GM12878 (cell line): Measurements from ENCODE around the gene PRRC2C. TPM values are rescaled to one million over a fixed set of nuclear protein-coding genes. Genes with fewer than 3 reads are reported as not detected.

Experiments
- ATAC-seq: fragments of 200-7000 bp; cut with Tn5 transposase; 3 replicates; pipeline ENCODE4 v1.9.1; 2020; ENCODE audit warnings: mild to moderate bottlenecking, moderate library complexity
- BruUV-seq: library from RNA; stranded (reverse); fragments of 400-500 nt; replicated peaks from 2 replicates; lab custom pipeline; 2021; lab: Mats Ljungman, UMichigan
- CTCF ChIA-PET: fragments of 300-600 bp; sonication (Branson Sonifier 250); formaldehyde crosslinking; extraction: SDS; loops from one replicate; lab custom pipeline; 2021; ENCODE audit warnings: inconsistent platforms; lab: Yijun Ruan, JAX
- POLR2A ChIA-PET: fragments of 350-600 bp; formaldehyde crosslinking; extraction: SDS; loops from one replicate; lab custom pipeline; 2021; ENCODE audit warnings: inconsistent platforms; lab: Charles Lee
- RAD21 ChIA-PET: fragments of 300-600 bp; sonication (Branson Sonifier 250); formaldehyde crosslinking; loops from one replicate; lab custom pipeline; 2023; ENCODE audit warnings: antibody characterized with exemption; ENCODE audit not compliant: unreplicated experiment; lab: Charles Lee
- SMC1A ChIA-PET: fragments of 300-600 bp; sonication (Branson Sonifier 250); formaldehyde crosslinking; loops from one replicate; lab custom pipeline; 2023; ENCODE audit not compliant: unreplicated experiment, uncharacterized antibody; lab: Charles Lee
- DNase-seq: peaks from one replicate; pipeline ENCODE4 v3.0.0-alpha.2; 2011; ENCODE audit warnings: low read depth, low spot score
- FAIRE-seq: peaks from 3 replicates; lab custom pipeline; 2011; peaks lifted over from hg19 to GRCh38; lab: Jason Lieb, UNC
- H2AFZ ChIP-seq: 2 replicates; pipeline ENCODE4 v1.6.0; 2011; ENCODE audit warnings: low read depth, low read length, control low read depth; ENCODE audit not compliant: control insufficient read depth
- H3K27ac ChIP-seq: 2 replicates; pipeline ENCODE4 v1.5.1; 2011; ENCODE audit warnings: control low read depth; ENCODE audit not compliant: control insufficient read depth, insufficient read depth
- H3K27me3 ChIP-seq, 2 experiments: replicated peaks in 1 of 2; 2 replicates each; pipeline versions ENCODE4 v1.6.0 to v1.6.1; 2011; ENCODE audit warnings: low read length in 1 of 2; ENCODE audit not compliant: control insufficient read depth in 2 of 2, insufficient read depth in 2 of 2
- H3K36me3 ChIP-seq, 2 experiments: 2 replicates each; pipeline ENCODE4 v1.5.1; 2011; ENCODE audit warnings: low read length in 1 of 2; ENCODE audit not compliant: control insufficient read depth in 2 of 2, insufficient read depth in 2 of 2
- H3K4me1 ChIP-seq: 2 replicates; pipeline ENCODE4 v1.6.1; 2011; ENCODE audit warnings: mild to moderate bottlenecking, low read length, moderate library complexity, mixed read lengths; ENCODE audit not compliant: control insufficient read depth, insufficient read depth
- H3K4me2 ChIP-seq: 2 replicates; pipeline ENCODE4 v1.6.0; 2011; ENCODE audit warnings: control low read depth; ENCODE audit not compliant: control insufficient read depth, insufficient read depth
- H3K4me3 ChIP-seq: fragments of 200-600 bp; sonication (generic); 2 replicates; pipeline ENCODE4 v1.5.1; 2016
- H3K79me2 ChIP-seq: 2 replicates; pipeline ENCODE4 v1.6.0; 2011; ENCODE audit warnings: low read length; ENCODE audit not compliant: control insufficient read depth, insufficient read depth
- H3K9ac ChIP-seq: 2 replicates; pipeline ENCODE4 v1.8.0; 2011; ENCODE audit warnings: low read length, control low read depth, mixed read lengths; ENCODE audit not compliant: control insufficient read depth, insufficient read depth
- H3K9me3 ChIP-seq: replicated peaks from 3 replicates; pipeline ENCODE4 v1.5.1; 2011; ENCODE audit warnings: mild to moderate bottlenecking, low read length; ENCODE audit not compliant: control insufficient read depth, insufficient read depth
- H4K20me1 ChIP-seq: 2 replicates; pipeline ENCODE4 v1.6.0; 2011; ENCODE audit not compliant: control insufficient read depth, insufficient read depth
- BMI1 ChIP-seq: fragments of 450-650 bp; IDR thresholded peaks from 2 replicates; pipeline ENCODE4 v1.6.1; 2016; ENCODE audit warnings: mild to moderate bottlenecking, moderate library complexity, borderline replicate concordance
- CREB1 ChIP-seq: IDR thresholded peaks from 2 replicates; pipeline ENCODE4 v1.6.1; 2012; ENCODE audit warnings: low read depth, mild to moderate bottlenecking, inconsistent platforms
- HDGF ChIP-seq: fragments of 450-650 bp; IDR thresholded peaks from 2 replicates; pipeline ENCODE4 v1.6.1; 2016; ENCODE audit warnings: antibody characterized with exemption
- LARP7 ChIP-seq: fragments of 450-650 bp; IDR thresholded peaks from 2 replicates; pipeline ENCODE4 v1.6.1; 2017; ENCODE audit warnings: mild to moderate bottlenecking
- NFIC ChIP-seq: IDR thresholded peaks from 2 replicates; pipeline ENCODE4 v1.6.1; 2012; ENCODE audit warnings: low read depth, mild to moderate bottlenecking, inconsistent platforms, low read length, moderate library complexity
- PAX8 ChIP-seq: fragments of 450-650 bp; IDR thresholded peaks from 2 replicates; pipeline ENCODE4 v1.6.1; 2017; ENCODE audit warnings: mild to moderate bottlenecking, moderate library complexity
- POLR2A ChIP-seq: IDR thresholded peaks from 2 replicates; pipeline ENCODE4 v1.6.1; 2011; ENCODE audit warnings: low read depth, mild to moderate bottlenecking, low read length
- SMC3 ChIP-seq: IDR thresholded peaks from 2 replicates; pipeline ENCODE4 v1.6.1; 2011; ENCODE audit warnings: low read length, improper control_type of control experiment, borderline replicate concordance
- TCF3 ChIP-seq: IDR thresholded peaks from 2 replicates; pipeline ENCODE4 v1.6.1; 2012; ENCODE audit warnings: low read depth, mild to moderate bottlenecking, low read length, borderline replicate concordance; ENCODE audit not compliant: insufficient read depth
- YY1 ChIP-seq: IDR thresholded peaks from 2 replicates; pipeline ENCODE4 v1.6.1; 2011; ENCODE audit warnings: low read depth, mild to moderate bottlenecking, low read length
- in situ Hi-C: fragments of 300-500 bp; cut with MboI; formaldehyde crosslinking; loops from 9 replicates; pipeline ENCODE4 v1.14.3; 2018; ENCODE audit warnings: mixed read lengths
- intact Hi-C: fragments of 100-400 bp; cut with micrococcal nuclease; formaldehyde crosslinking; loops from one replicate; pipeline ENCODE4 v1.14.2; 2022; ENCODE audit not compliant: unreplicated experiment
- polyA plus RNA-seq, 11 experiments: library from polyadenylated mRNA; depleted of rRNA in 4 of 11; unstranded in 6 of 11; stranded (reverse) in 5 of 11; fragments of >200 nt; fragmentation: Nextera tagmentation in 4 of 11; fragmentation: Illumina TruSeq in 1 of 11; extraction: Ambion mirVana in 4 of 11; extraction: Trizol in 1 of 11; gene quantifications; 1 replicate in 1 of 11; 2 replicates in 10 of 11; pipeline versions ENCODE4 v1.2.1 to v1.2.3, GENCODE V29; 2011 to 2016; ENCODE audit warnings: inconsistent platforms in 2 of 11, missing spikeins in 2 of 11, low read depth in 1 of 11
- total RNA-seq, 4 experiments: library from RNA; depleted of rRNA in 3 of 4; stranded (reverse); fragments of >200 nt in 3 of 4; fragmentation: Illumina TruSeq in 1 of 4; extraction: Trizol in 1 of 4; gene quantifications; 2 replicates each; pipeline versions ENCODE4 v1.2.1 to v1.2.3, GENCODE V29; 2013 to 2021
- TF ChIP-seq, protein P1 (sequence below): IDR thresholded peaks from 2 replicates; pipeline ENCODE4 v1.6.1; 2012; ENCODE audit warnings: low read depth, low read length, improper control_type of control experiment
- TF ChIP-seq, protein P2 (sequence below): fragments of 450-650 bp; formaldehyde crosslinking; IDR thresholded peaks from 2 replicates; pipeline ENCODE4 v1.4.0; 2020; ENCODE audit warnings: mild to moderate bottlenecking, moderate library complexity
- TF ChIP-seq, protein P3 (sequence below): fragments of 450-650 bp; IDR thresholded peaks from 2 replicates; pipeline ENCODE4 v1.6.1; 2016; ENCODE audit warnings: mild to moderate bottlenecking

PRRC2C gene
- total and polyA plus RNA-seq, 10 of the 15 experiments (the other 5 are each of a cell fraction or from before 2014, with no cell fraction given), result 53.4 to 182 (median 91.8) TPM

DNA sequence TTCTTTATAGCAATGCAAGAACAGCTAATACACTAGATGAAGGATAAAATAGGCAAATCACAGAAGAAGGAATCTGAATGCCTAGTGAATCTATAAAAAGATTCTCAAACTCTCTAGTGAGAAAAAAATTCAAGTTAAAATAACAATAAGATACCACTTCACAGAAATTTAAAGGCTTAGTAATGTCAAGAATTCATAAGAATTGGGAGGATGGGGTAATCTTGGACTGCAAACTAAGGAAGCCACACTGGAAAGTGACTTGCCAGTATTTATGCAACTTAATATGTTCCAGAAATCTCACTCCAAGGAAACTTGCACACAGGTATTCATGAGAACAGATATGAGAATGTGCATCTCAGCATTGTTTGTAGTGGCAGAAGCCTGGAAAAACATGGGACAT is 38.9 kb upstream of the PRRC2C start:
- H3K4me2 ChIP-seq, result no peak overlapping the region
- no TSS peak for BruUV-seq
- H3K9me3 ChIP-seq, result no peaks in the 10 kb centered on the region
- RAD21 ChIA-PET, result no interaction called here
- no peak overlapping the region for H3K27ac ChIP-seq
- H2AFZ ChIP-seq, result no peak overlapping the region
- H3K4me1 ChIP-seq, result no peaks in the 10 kb centered on the region
- H3K9ac ChIP-seq, result no peak overlapping the region
- SMC1A ChIA-PET, result no interaction called here
- intact Hi-C loops, result no loop called here
- no peaks in the 10 kb centered on the region for H3K79me2 ChIP-seq
- H4K20me1 ChIP-seq, result no peaks in the 10 kb centered on the region
- in situ Hi-C loops, result no loop called here
- TF ChIP-seq, protein P1, sequence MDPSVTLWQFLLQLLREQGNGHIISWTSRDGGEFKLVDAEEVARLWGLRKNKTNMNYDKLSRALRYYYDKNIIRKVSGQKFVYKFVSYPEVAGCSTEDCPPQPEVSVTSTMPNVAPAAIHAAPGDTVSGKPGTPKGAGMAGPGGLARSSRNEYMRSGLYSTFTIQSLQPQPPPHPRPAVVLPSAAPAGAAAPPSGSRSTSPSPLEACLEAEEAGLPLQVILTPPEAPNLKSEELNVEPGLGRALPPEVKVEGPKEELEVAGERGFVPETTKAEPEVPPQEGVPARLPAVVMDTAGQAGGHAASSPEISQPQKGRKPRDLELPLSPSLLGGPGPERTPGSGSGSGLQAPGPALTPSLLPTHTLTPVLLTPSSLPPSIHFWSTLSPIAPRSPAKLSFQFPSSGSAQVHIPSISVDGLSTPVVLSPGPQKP, result no peak
- TF ChIP-seq TCF3, result no peak
- no peak for TF ChIP-seq HDGF
- TF ChIP-seq, protein P2, sequence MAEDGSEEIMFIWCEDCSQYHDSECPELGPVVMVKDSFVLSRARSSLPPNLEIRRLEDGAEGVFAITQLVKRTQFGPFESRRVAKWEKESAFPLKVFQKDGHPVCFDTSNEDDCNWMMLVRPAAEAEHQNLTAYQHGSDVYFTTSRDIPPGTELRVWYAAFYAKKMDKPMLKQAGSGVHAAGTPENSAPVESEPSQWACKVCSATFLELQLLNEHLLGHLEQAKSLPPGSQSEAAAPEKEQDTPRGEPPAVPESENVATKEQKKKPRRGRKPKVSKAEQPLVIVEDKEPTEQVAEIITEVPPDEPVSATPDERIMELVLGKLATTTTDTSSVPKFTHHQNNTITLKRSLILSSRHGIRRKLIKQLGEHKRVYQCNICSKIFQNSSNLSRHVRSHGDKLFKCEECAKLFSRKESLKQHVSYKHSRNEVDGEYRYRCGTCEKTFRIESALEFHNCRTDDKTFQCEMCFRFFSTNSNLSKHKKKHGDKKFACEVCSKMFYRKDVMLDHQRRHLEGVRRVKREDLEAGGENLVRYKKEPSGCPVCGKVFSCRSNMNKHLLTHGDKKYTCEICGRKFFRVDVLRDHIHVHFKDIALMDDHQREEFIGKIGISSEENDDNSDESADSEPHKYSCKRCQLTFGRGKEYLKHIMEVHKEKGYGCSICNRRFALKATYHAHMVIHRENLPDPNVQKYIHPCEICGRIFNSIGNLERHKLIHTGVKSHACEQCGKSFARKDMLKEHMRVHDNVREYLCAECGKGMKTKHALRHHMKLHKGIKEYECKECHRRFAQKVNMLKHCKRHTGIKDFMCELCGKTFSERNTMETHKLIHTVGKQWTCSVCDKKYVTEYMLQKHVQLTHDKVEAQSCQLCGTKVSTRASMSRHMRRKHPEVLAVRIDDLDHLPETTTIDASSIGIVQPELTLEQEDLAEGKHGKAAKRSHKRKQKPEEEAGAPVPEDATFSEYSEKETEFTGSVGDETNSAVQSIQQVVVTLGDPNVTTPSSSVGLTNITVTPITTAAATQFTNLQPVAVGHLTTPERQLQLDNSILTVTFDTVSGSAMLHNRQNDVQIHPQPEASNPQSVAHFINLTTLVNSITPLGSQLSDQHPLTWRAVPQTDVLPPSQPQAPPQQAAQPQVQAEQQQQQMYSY (CRISPR knock-in tag), result no peak
- no peak for TF ChIP-seq POLR2A
- no peak for TF ChIP-seq SMC3
- TF ChIP-seq LARP7, result no peak
- no peak for TF ChIP-seq NFIC
- no peak for TF ChIP-seq BMI1
- TF ChIP-seq, protein P3, sequence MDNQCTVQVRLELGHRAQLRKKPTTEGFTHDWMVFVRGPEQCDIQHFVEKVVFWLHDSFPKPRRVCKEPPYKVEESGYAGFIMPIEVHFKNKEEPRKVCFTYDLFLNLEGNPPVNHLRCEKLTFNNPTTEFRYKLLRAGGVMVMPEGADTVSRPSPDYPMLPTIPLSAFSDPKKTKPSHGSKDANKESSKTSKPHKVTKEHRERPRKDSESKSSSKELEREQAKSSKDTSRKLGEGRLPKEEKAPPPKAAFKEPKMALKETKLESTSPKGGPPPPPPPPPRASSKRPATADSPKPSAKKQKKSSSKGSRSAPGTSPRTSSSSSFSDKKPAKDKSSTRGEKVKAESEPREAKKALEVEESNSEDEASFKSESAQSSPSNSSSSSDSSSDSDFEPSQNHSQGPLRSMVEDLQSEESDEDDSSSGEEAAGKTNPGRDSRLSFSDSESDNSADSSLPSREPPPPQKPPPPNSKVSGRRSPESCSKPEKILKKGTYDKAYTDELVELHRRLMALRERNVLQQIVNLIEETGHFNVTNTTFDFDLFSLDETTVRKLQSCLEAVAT, result no peak
- no peak for TF ChIP-seq CREB1
- TF ChIP-seq PAX8, result no peak
- TF ChIP-seq YY1, result no peak
- ATAC-seq (no peak), DNase-seq (no peak), FAIRE-seq (no peak)
- no peak overlapping the region for H3K4me3 ChIP-seq
- CTCF ChIA-PET, result interaction anchor here (0.8 kb wide), 1 partner anchor 17 kb away, joined by 3 read pairs; no protein-coding TSS in a partner anchor
- no peaks in the 10 kb centered on the region for H3K36me3 ChIP-seq
- POLR2A ChIA-PET, result no interaction called here
- H3K27me3 ChIP-seq, result no peaks in the 10 kb centered on the region
